GM19452 (cell line): Measurements from ENCODE around the gene ACAA2.

Experiments used
- ATAC-seq: cut with Tn5 transposase; IDR thresholded peaks from one replicate; pipeline ENCODE4 v1.9.1; 2021; ENCODE audit not compliant: unreplicated experiment

ACAA2 gene

GRCh38 chr18:49744376-49745008 is 68.8 kb downstream of the ACAA2 start:
- ATAC-seq = no peak

- ATAC-seq = no peak
Measured at GRCh38 chr18:49743117-49743567, 70.2 kb downstream of the ACAA2 start.

GRCh38 chr18:49742316-49743116 is 70.8 kb downstream of the ACAA2 start:
- ATAC-seq = no peak

- no peak for ATAC-seq
Measured at GRCh38 chr18:49739275-49739674, 74.1 kb downstream of the ACAA2 start.

- ATAC-seq = no peak
Measured at GRCh38 chr18:49738721-49739120, 74.6 kb downstream of the ACAA2 start.

- ATAC-seq = no peak
Measured at GRCh38 chr18:49734836-49735235, 78.5 kb downstream of the ACAA2 start.

GRCh38 chr18:49733896-49734585 is 79.3 kb downstream of the ACAA2 start:
- ATAC-seq = no peak

- no peak for ATAC-seq
Measured at GRCh38 chr18:49733321-49733720, 80.0 kb downstream of the ACAA2 start.
